Panc1 (cell line): Measurements from ENCODE around the gene CASP6. TPM values are rescaled to one million over a fixed set of nuclear protein-coding genes. Genes with fewer than 3 reads are reported as not detected.
"Not testable (repeated sequence)": the region's sequence is repeated elsewhere in the genome, so short reads cannot be mapped to it uniquely, and the experiment has no call there.

ENCODE experiments used
- ATAC-seq: fragments of 200-7000 bp; cut with Tn5 transposase; 2 replicates; pipeline ENCODE4 v1.9.1; 2020; ENCODE audit warnings: mild to moderate bottlenecking, moderate library complexity
- BruUV-seq: library from RNA; stranded (reverse); fragments of 400-500 nt; replicated peaks from 2 replicates; lab custom pipeline; 2021; lab: Mats Ljungman, UMichigan
- CTCF ChIA-PET: fragments of 300-600 bp; sonication (Branson Sonifier 250); formaldehyde crosslinking; loops from one replicate; lab custom pipeline; 2022; ENCODE audit warnings: antibody characterized with exemption; lab: Charles Lee
- POLR2A ChIA-PET: fragments of 300-600 bp; sonication (Branson Sonifier 250); formaldehyde crosslinking; loops from one replicate; lab custom pipeline; 2022; ENCODE audit warnings: antibody characterized with exemption; lab: Charles Lee
- DNase-seq: peaks from one replicate; pipeline ENCODE4 v3.0.0-alpha.2; 2010; ENCODE audit warnings: low read depth, low spot score
- H3K27ac ChIP-seq: 2 replicates; pipeline ENCODE4 v1.5.1; 2011; ENCODE audit warnings: mild to moderate bottlenecking, low read length, inconsistent platforms
- H3K27me3 ChIP-seq: fragments of 200-500 bp; sonication (Bioruptor generic); 2 replicates; pipeline ENCODE4 v1.6.0; 2014; ENCODE audit warnings: low read length, inconsistent platforms; ENCODE audit not compliant: control insufficient read depth, insufficient read depth
- H3K36me3 ChIP-seq: fragments of 200-500 bp; sonication (Bioruptor generic); 2 replicates; pipeline ENCODE4 v1.5.1; 2014; ENCODE audit warnings: inconsistent platforms, mild to moderate bottlenecking, low read length, moderate library complexity; ENCODE audit not compliant: control insufficient read depth, insufficient read depth
- H3K4me1 ChIP-seq: 2 replicates; pipeline ENCODE4 v1.5.1; 2011; ENCODE audit warnings: inconsistent platforms, mild to moderate bottlenecking, low read length, moderate library complexity; ENCODE audit not compliant: control insufficient read depth, insufficient read depth
- H3K4me3 ChIP-seq, 2 experiments: 2 replicates each; pipeline ENCODE4 v1.5.1; 2011 to 2012; ENCODE audit warnings: low read depth in 2 of 2, low read length in 2 of 2, mild to moderate bottlenecking in 2 of 2, inconsistent platforms in 1 of 2, moderate library complexity in 1 of 2
- H3K9me3 ChIP-seq: fragments of 200-500 bp; sonication (Bioruptor generic); 2 replicates; pipeline ENCODE4 v1.5.1; 2014; ENCODE audit warnings: low read depth, mild to moderate bottlenecking, inconsistent platforms, low read length, moderate library complexity; ENCODE audit not compliant: control insufficient read depth, insufficient read depth
- POLR2AphosphoS5 ChIP-seq: IDR thresholded peaks from 2 replicates; pipeline ENCODE4 v1.6.1; 2012; ENCODE audit warnings: mild to moderate bottlenecking, low read depth, low read length, moderate library complexity
- SIN3A ChIP-seq: IDR thresholded peaks from 2 replicates; pipeline ENCODE4 v1.6.1; 2012; ENCODE audit warnings: low read depth, mild to moderate bottlenecking, low read length, moderate library complexity, borderline replicate concordance; ENCODE audit not compliant: insufficient read depth
- TCF7L2 ChIP-seq: IDR thresholded peaks from 2 replicates; pipeline ENCODE4 v1.6.1; 2011; ENCODE audit warnings: mild to moderate bottlenecking, low read depth, low read length, inconsistent platforms
- in situ Hi-C: cut with HindIII; loops from 2 replicates; pipeline ENCODE4 v1.10.0; 2016; ENCODE audit warnings: low sequenced_read_pairs, low pct_unique_long_range_greater_than_20kb
- intact Hi-C: fragments of 100-400 bp; cut with micrococcal nuclease; formaldehyde crosslinking; loops from one replicate; pipeline ENCODE4 v1.10.0; 2022; ENCODE audit not compliant: unreplicated experiment
- total RNA-seq: library from RNA; stranded (reverse); gene quantifications from one replicate; pipeline ENCODE4 v1.2.1, GENCODE V29; 2021; ENCODE audit not compliant: unreplicated experiment
- TF ChIP-seq, protein P1 (sequence below): fragments of 450-650 bp; IDR thresholded peaks from 2 replicates; pipeline ENCODE4 v1.5.1; 2017; ENCODE audit warnings: mild to moderate bottlenecking
- TF ChIP-seq, protein P2 (sequence below), 2 experiments: IDR thresholded peaks; 2 replicates each; pipeline ENCODE4 v1.6.1; 2011 to 2012; ENCODE audit warnings: low read depth in 2 of 2, control low read depth in 1 of 2, low read length in 1 of 2, mild to moderate bottlenecking in 1 of 2, moderate library complexity in 1 of 2; ENCODE audit not compliant: insufficient read depth in 1 of 2

CASP6 gene
- total RNA-seq, 1 experiment from 2014 or later: 15.2 TPM

DNA sequence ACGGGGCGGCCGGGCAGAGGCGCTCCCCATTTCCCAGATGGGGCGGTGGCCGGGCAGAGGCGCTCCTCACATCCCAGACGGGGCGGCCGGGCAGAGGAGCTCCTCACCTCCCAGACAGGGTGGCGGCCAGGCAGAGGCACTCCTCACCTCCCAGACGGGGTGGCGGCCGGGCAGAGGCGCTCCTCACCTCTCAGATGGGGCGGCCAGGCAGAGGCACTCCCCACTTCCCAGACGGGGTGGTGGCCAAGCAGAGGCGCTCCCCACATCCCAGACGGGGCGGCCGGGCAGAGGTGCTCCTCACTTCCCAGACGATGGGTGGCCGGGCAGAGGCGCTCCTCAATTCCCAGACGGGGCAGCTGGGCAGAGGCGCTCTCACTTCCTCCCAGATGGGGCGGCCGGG is 24.8 kb downstream of the CASP6 start:
- not testable (repeated sequence) for BruUV-seq, H3K27me3 ChIP-seq

DNA sequence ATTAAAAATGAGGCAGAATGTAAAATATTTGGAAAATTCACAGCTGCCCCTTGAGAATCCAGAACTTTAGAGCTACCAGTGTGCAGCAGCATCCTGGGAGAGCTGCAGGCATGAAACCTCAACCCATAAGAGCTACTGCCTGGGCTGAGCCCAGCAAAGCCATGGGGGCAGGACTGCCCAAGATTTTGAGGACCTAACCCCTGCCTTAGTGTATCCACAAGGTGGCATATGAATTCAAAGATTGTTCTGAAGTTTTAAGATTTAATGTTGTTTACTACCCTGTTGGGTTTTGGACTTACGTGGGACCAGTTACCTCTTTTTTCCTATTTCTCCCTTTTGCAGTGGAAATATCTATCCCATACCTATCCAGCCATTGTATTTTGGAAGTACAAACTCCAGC is 26.4 kb downstream of the CASP6 start:
- no peak for DNase-seq
- ChIA-PET POLR2A (no interaction called here), CTCF (no interaction called here)
- no peaks in the 10 kb centered on the region for H3K9me3 ChIP-seq
- intact Hi-C loops (no loop called here), in situ Hi-C loops (no loop called here)
- no peaks in the 10 kb centered on the region for H3K36me3 ChIP-seq
- TF ChIP-seq, protein P1, sequence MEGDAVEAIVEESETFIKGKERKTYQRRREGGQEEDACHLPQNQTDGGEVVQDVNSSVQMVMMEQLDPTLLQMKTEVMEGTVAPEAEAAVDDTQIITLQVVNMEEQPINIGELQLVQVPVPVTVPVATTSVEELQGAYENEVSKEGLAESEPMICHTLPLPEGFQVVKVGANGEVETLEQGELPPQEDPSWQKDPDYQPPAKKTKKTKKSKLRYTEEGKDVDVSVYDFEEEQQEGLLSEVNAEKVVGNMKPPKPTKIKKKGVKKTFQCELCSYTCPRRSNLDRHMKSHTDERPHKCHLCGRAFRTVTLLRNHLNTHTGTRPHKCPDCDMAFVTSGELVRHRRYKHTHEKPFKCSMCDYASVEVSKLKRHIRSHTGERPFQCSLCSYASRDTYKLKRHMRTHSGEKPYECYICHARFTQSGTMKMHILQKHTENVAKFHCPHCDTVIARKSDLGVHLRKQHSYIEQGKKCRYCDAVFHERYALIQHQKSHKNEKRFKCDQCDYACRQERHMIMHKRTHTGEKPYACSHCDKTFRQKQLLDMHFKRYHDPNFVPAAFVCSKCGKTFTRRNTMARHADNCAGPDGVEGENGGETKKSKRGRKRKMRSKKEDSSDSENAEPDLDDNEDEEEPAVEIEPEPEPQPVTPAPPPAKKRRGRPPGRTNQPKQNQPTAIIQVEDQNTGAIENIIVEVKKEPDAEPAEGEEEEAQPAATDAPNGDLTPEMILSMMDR: no peak
- TF ChIP-seq SIN3A (no peak), POLR2AphosphoS5 (no peak), TCF7L2 (no peak)
- TF ChIP-seq, protein P2, sequence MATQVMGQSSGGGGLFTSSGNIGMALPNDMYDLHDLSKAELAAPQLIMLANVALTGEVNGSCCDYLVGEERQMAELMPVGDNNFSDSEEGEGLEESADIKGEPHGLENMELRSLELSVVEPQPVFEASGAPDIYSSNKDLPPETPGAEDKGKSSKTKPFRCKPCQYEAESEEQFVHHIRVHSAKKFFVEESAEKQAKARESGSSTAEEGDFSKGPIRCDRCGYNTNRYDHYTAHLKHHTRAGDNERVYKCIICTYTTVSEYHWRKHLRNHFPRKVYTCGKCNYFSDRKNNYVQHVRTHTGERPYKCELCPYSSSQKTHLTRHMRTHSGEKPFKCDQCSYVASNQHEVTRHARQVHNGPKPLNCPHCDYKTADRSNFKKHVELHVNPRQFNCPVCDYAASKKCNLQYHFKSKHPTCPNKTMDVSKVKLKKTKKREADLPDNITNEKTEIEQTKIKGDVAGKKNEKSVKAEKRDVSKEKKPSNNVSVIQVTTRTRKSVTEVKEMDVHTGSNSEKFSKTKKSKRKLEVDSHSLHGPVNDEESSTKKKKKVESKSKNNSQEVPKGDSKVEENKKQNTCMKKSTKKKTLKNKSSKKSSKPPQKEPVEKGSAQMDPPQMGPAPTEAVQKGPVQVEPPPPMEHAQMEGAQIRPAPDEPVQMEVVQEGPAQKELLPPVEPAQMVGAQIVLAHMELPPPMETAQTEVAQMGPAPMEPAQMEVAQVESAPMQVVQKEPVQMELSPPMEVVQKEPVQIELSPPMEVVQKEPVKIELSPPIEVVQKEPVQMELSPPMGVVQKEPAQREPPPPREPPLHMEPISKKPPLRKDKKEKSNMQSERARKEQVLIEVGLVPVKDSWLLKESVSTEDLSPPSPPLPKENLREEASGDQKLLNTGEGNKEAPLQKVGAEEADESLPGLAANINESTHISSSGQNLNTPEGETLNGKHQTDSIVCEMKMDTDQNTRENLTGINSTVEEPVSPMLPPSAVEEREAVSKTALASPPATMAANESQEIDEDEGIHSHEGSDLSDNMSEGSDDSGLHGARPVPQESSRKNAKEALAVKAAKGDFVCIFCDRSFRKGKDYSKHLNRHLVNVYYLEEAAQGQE (IDR thresholded peaks at IDR 0.05; ENCODE audit: insufficient read depth in 1 of 2, low read depth in 2 of 2, low read length in 1 of 2): no peak
- H3K27ac ChIP-seq: no peak overlapping the region
- ATAC-seq: no peak
- no TSS peak for BruUV-seq
- H3K27me3 ChIP-seq: no peaks in the 10 kb centered on the region
- no peak overlapping the region for H3K4me3 ChIP-seq
- H3K4me1 ChIP-seq: no peaks in the 10 kb centered on the region

More for the DNA sequence above, 24.8 kb downstream of the CASP6 start:
- H3K9me3 ChIP-seq, H3K27ac ChIP-seq, DNase-seq, H3K36me3 ChIP-seq, H3K4me3 ChIP-seq, POLR2A ChIA-PET, H3K4me1 ChIP-seq, in situ Hi-C loops, ATAC-seq, intact Hi-C loops, CTCF ChIA-PET: not testable (repeated sequence)

DNA sequence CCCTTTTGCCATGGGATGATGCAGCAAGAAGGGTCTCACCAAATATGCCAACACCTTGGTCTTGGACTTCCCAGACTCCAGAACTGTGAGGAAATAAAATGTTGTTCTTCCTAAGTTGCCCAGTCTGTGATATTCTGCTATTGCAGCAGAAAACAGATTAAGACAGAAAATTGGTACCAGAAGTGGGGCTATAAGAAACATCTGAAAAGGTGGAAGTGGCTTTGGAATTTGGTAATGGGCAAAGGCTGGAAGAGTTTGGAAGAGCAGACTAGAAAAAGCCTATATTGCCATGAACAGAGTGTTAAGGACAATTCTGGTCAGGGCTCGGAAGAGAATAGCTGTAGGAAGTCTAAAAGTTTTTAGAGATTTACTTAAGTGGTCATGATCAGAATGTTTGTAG is 27.4 kb downstream of the CASP6 start:
- H3K4me3 ChIP-seq: no peak overlapping the region
- no peaks in the 10 kb centered on the region for H3K4me1 ChIP-seq

More for the DNA sequence above, 27.4 kb downstream of the CASP6 start:
- no peak overlapping the region for H3K27ac ChIP-seq
- in situ Hi-C loops: no loop called here
- H3K36me3 ChIP-seq: no peaks in the 10 kb centered on the region
- no TSS peak for BruUV-seq
- no peak for ATAC-seq
- no peak for DNase-seq
- intact Hi-C loops: no loop called here
- ChIA-PET CTCF (no interaction called here), POLR2A (no interaction called here)
- no peaks in the 10 kb centered on the region for H3K27me3 ChIP-seq
- no peaks in the 10 kb centered on the region for H3K9me3 ChIP-seq
- TF ChIP-seq TCF7L2: no peak
- no peak for TF ChIP-seq SIN3A
- TF ChIP-seq, protein P1: no peak
- TF ChIP-seq, protein P2 (IDR thresholded peaks at IDR 0.05; ENCODE audit: insufficient read depth in 1 of 2, low read depth in 2 of 2, low read length in 1 of 2): no peak
- no peak for TF ChIP-seq POLR2AphosphoS5
